ENCODE data around the gene UFC1. TPM values are rescaled to one million over a fixed set of nuclear protein-coding genes. Genes with fewer than 3 reads are reported as not detected.

The UFC1 gene
- total and polyA plus RNA-seq, 2 experiments from 2014 or later: 57.5 to 77.0 TPM

- no peak for DNase-seq (ENCODE audit: low spot score)
- peaks cover 68% of the 10 kb centered on the region for H3K36me3 Mint-ChIP-seq (ENCODE audit: low read depth)
- peaks cover 38% of the 10 kb centered on the region for H3F3A ChIP-seq (replicated peaks; ENCODE audit: low read depth)
- no peaks in the 10 kb centered on the region for H3K9me2 ChIP-seq (ENCODE audit: insufficient read depth)
- no peak overlapping the region for H3K4me2 ChIP-seq
- peaks cover 30% of the 10 kb centered on the region for H3K79me2 ChIP-seq (replicated peaks; ENCODE audit: insufficient read depth)
- H3K9me3 Mint-ChIP-seq: no peaks in the 10 kb centered on the region
- no peaks in the 10 kb centered on the region for H3K27me3 ChIP-seq (ENCODE audit: insufficient read depth)
- TF ChIP-seq, protein P1, sequence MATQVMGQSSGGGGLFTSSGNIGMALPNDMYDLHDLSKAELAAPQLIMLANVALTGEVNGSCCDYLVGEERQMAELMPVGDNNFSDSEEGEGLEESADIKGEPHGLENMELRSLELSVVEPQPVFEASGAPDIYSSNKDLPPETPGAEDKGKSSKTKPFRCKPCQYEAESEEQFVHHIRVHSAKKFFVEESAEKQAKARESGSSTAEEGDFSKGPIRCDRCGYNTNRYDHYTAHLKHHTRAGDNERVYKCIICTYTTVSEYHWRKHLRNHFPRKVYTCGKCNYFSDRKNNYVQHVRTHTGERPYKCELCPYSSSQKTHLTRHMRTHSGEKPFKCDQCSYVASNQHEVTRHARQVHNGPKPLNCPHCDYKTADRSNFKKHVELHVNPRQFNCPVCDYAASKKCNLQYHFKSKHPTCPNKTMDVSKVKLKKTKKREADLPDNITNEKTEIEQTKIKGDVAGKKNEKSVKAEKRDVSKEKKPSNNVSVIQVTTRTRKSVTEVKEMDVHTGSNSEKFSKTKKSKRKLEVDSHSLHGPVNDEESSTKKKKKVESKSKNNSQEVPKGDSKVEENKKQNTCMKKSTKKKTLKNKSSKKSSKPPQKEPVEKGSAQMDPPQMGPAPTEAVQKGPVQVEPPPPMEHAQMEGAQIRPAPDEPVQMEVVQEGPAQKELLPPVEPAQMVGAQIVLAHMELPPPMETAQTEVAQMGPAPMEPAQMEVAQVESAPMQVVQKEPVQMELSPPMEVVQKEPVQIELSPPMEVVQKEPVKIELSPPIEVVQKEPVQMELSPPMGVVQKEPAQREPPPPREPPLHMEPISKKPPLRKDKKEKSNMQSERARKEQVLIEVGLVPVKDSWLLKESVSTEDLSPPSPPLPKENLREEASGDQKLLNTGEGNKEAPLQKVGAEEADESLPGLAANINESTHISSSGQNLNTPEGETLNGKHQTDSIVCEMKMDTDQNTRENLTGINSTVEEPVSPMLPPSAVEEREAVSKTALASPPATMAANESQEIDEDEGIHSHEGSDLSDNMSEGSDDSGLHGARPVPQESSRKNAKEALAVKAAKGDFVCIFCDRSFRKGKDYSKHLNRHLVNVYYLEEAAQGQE (IDR thresholded peaks at IDR 0.05; ENCODE audit: unreplicated experiment): no peak
- TF ChIP-seq NANOG (IDR thresholded peaks at IDR 0.05; ENCODE audit: borderline replicate concordance): no peak
- TF ChIP-seq EZH2 (IDR thresholded peaks at IDR 0.05; ENCODE audit: low read depth, unreplicated experiment): no peak
- TF ChIP-seq ZNF462 (CRISPR knock-in tag; IDR thresholded peaks at IDR 0.05): no peak
- TF ChIP-seq STAT1 (IDR thresholded peaks at IDR 0.05; ENCODE audit: unreplicated experiment): no peak
- TF ChIP-seq EZH2phosphoT487 (IDR thresholded peaks at IDR 0.05; ENCODE audit: unreplicated experiment): no peak
- TF ChIP-seq, protein P2, sequence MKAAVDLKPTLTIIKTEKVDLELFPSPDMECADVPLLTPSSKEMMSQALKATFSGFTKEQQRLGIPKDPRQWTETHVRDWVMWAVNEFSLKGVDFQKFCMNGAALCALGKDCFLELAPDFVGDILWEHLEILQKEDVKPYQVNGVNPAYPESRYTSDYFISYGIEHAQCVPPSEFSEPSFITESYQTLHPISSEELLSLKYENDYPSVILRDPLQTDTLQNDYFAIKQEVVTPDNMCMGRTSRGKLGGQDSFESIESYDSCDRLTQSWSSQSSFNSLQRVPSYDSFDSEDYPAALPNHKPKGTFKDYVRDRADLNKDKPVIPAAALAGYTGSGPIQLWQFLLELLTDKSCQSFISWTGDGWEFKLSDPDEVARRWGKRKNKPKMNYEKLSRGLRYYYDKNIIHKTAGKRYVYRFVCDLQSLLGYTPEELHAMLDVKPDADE (IDR thresholded peaks at IDR 0.05): no peak
- no peak for TF ChIP-seq ZNF114 (CRISPR knock-in tag; IDR thresholded peaks at IDR 0.05)
- TF ChIP-seq POLR2AphosphoS5 (IDR thresholded peaks at IDR 0.05; ENCODE audit: low read depth): no peak
- TF ChIP-seq JUNB (IDR thresholded peaks at IDR 0.05; ENCODE audit: unreplicated experiment): no peak
- no peak for TF ChIP-seq CTCF (conservative IDR thresholded peaks at IDR 0.05; ENCODE audit: low read depth in 2 of 2)
- no peak for TF ChIP-seq ZNF331 (CRISPR knock-in tag; IDR thresholded peaks at IDR 0.05; ENCODE audit: low read depth)
- no peak overlapping the region for H3K4me3 Mint-ChIP-seq
- H4K20me1 ChIP-seq (replicated peaks; ENCODE audit: insufficient read depth): peaks cover 11% of the 10 kb centered on the region; the same call in 1 of the 2 replicates
- peaks cover 13% of the 10 kb centered on the region for H3K4me1 ChIP-seq (ENCODE audit: insufficient read depth)
- H3K4me1 Mint-ChIP-seq: peaks cover 19% of the 10 kb centered on the region
- no peak overlapping the region for H2AFZ ChIP-seq
- H3K27me3 Mint-ChIP-seq (ENCODE audit: insufficient read depth, low read depth, poor library complexity): peaks cover 24% of the 10 kb centered on the region
- H3K27ac Mint-ChIP-seq: no peak overlapping the region
- peaks cover 30% of the 10 kb centered on the region for H3K36me3 ChIP-seq (ENCODE audit: insufficient read depth)
- no peak overlapping the region for H3K4me3 ChIP-seq
- H3K27ac ChIP-seq (ENCODE audit: low read depth): no peak overlapping the region
- no peak for ATAC-seq
Measured at GRCh38 chr1:161121834-161122233, 31.9 kb upstream of the UFC1 start.
